PC-9 (cell line): Measurements from ENCODE around the gene ARFGAP3.

ENCODE experiments used
- EZH2 ChIP-seq: fragments of 200-600 bp; sonication (generic); IDR thresholded peaks from 2 replicates; pipeline ENCODE4 v1.8.0; 2017; ENCODE audit warnings: antibody characterized with exemption, low read depth
- TF ChIP-seq, protein P1 (sequence below): fragments of 200-600 bp; sonication (generic); conservative IDR thresholded peaks from 2 replicates; pipeline ENCODE4 v1.6.1; 2017; ENCODE audit warnings: mixed run types, antibody characterized with exemption, mild to moderate bottlenecking, moderate library complexity

DNA sequence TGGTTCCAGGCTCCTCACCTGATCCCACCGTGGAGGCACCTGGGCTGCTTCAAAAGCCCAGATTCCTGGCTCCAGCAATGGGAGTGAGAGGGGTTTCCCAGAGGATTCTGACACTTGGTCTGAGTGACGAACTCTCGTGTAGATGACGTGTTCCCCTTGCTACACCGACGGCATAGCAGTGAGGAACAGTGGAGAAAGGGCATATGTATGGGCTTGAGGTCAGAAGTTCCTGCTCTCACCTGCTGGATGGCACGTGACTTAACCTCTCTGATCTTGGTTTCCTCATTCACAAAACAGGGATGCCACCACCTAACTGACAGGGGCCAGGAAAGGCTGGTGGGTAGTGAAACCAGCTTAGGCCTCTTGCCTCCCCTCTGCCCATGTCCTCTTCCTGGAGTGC is 30.0 kb upstream of the ARFGAP3 start:
- TF ChIP-seq, protein P1, sequence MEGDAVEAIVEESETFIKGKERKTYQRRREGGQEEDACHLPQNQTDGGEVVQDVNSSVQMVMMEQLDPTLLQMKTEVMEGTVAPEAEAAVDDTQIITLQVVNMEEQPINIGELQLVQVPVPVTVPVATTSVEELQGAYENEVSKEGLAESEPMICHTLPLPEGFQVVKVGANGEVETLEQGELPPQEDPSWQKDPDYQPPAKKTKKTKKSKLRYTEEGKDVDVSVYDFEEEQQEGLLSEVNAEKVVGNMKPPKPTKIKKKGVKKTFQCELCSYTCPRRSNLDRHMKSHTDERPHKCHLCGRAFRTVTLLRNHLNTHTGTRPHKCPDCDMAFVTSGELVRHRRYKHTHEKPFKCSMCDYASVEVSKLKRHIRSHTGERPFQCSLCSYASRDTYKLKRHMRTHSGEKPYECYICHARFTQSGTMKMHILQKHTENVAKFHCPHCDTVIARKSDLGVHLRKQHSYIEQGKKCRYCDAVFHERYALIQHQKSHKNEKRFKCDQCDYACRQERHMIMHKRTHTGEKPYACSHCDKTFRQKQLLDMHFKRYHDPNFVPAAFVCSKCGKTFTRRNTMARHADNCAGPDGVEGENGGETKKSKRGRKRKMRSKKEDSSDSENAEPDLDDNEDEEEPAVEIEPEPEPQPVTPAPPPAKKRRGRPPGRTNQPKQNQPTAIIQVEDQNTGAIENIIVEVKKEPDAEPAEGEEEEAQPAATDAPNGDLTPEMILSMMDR, result no peak
- no peak for TF ChIP-seq EZH2
